Trophoblast cell (in vitro differentiated cells and primary cell): ENCODE results near the gene SIK3.

Experiments used
- DNase-seq, 2 donors: peaks; one replicate each; pipeline ENCODE4 v3.0.0-alpha.2; 2016
- H2AFZ ChIP-seq: 2 replicates; pipeline ENCODE4 v1.6.1; 2013; ENCODE audit warnings: low read length, moderate library complexity, mild to moderate bottlenecking; ENCODE audit not compliant: insufficient read depth, poor library complexity
- H2AK5ac ChIP-seq: 2 replicates; pipeline ENCODE4 v1.6.1; 2013; ENCODE audit warnings: mild to moderate bottlenecking, low read length
- H2BK120ac ChIP-seq: 2 replicates; pipeline ENCODE4 v1.6.1; 2013; ENCODE audit warnings: low read length, mild to moderate bottlenecking, moderate library complexity; ENCODE audit not compliant: insufficient read depth, poor library complexity
- H2BK12ac ChIP-seq: 2 replicates; pipeline ENCODE4 v1.6.1; 2013; ENCODE audit warnings: mild to moderate bottlenecking, low read length, moderate library complexity
- H2BK5ac ChIP-seq: 2 replicates; pipeline ENCODE4 v1.6.1; 2013; ENCODE audit warnings: low read length, low read depth, moderate library complexity, mild to moderate bottlenecking; ENCODE audit not compliant: poor library complexity
- H3K14ac ChIP-seq: 2 replicates; pipeline ENCODE4 v1.6.1; 2013; ENCODE audit warnings: mild to moderate bottlenecking, low read length
- H3K18ac ChIP-seq: 2 replicates; pipeline ENCODE4 v1.6.1; 2013; ENCODE audit warnings: mild to moderate bottlenecking, low read length
- H3K23ac ChIP-seq: 2 replicates; pipeline ENCODE4 v1.6.1; 2013; ENCODE audit warnings: low read length
- H3K27ac ChIP-seq: 2 replicates; pipeline ENCODE4 v1.5.1; 2013; ENCODE audit warnings: low read depth, mild to moderate bottlenecking, inconsistent platforms, low read length, moderate library complexity
- H3K27me3 ChIP-seq: 2 replicates; pipeline ENCODE4 v1.6.1; 2013; ENCODE audit warnings: inconsistent platforms, mild to moderate bottlenecking, low read length, moderate library complexity; ENCODE audit not compliant: insufficient read depth
- H3K36me3 ChIP-seq, 2 experiments: 1 replicate in 1 of 2; 2 replicates in 1 of 2; pipeline ENCODE4 v1.6.1; 2013; ENCODE audit warnings: low read length in 2 of 2, mild to moderate bottlenecking in 2 of 2, moderate library complexity in 1 of 2; ENCODE audit not compliant: insufficient read depth in 2 of 2, control insufficient read depth in 1 of 2
- H3K4ac ChIP-seq: 2 replicates; pipeline ENCODE4 v1.6.1; 2013; ENCODE audit warnings: low read depth, mild to moderate bottlenecking, low read length, moderate library complexity
- H3K4me1 ChIP-seq, 2 experiments: 1 replicate in 1 of 2; 2 replicates in 1 of 2; pipeline ENCODE4 v1.6.1; 2013; ENCODE audit warnings: low read length in 2 of 2, mild to moderate bottlenecking in 2 of 2, moderate library complexity in 1 of 2; ENCODE audit not compliant: insufficient read depth in 2 of 2, control insufficient read depth in 1 of 2
- H3K4me2 ChIP-seq: 2 replicates; pipeline ENCODE4 v1.6.1; 2013; ENCODE audit warnings: inconsistent platforms, mild to moderate bottlenecking, low read length, moderate library complexity
- H3K4me3 ChIP-seq: 2 replicates; pipeline ENCODE4 v1.5.1; 2013; ENCODE audit warnings: mild to moderate bottlenecking, low read depth, low read length, inconsistent platforms
- H3K79me1 ChIP-seq: one replicate; pipeline ENCODE4 v1.6.1; 2013; ENCODE audit warnings: low read length
- H3K79me2 ChIP-seq: 2 replicates; pipeline ENCODE4 v1.6.1; 2013; ENCODE audit warnings: low read length, mild to moderate bottlenecking; ENCODE audit not compliant: control insufficient read depth, insufficient read depth, poor library complexity
- H3K9ac ChIP-seq: 2 replicates; pipeline ENCODE4 v1.6.1; 2013; ENCODE audit warnings: mild to moderate bottlenecking, low read length
- H3K9me3 ChIP-seq: 2 replicates; pipeline ENCODE4 v1.6.1; 2013; ENCODE audit warnings: low read depth, mild to moderate bottlenecking, control low read depth, inconsistent platforms, low read length; ENCODE audit not compliant: insufficient read depth
- H4K12ac ChIP-seq: 2 replicates; pipeline ENCODE4 v1.6.1; 2013; ENCODE audit warnings: low read depth, mild to moderate bottlenecking, low read length, moderate library complexity
- H4K8ac ChIP-seq: 2 replicates; pipeline ENCODE4 v1.6.1; 2013; ENCODE audit warnings: low read depth, mild to moderate bottlenecking, low read length, moderate library complexity
- H4K91ac ChIP-seq: one replicate; pipeline ENCODE4 v1.6.1; 2013; ENCODE audit warnings: low read depth, mild to moderate bottlenecking, low read length, moderate library complexity
- WGBS: extraction: QIAGEN DNeasy Blood & Tissue Kit; methylation state at CpG from one replicate; pipeline ENCODE4 v1.1.7; 2013; ENCODE audit warnings: missing lambda C conversion rate; ENCODE audit not compliant: insufficient read length, insufficient coverage; ENCODE audit errors: extremely low coverage; 5-methylcytosine and 5-hydroxymethylcytosine counted together

SIK3 gene

DNA sequence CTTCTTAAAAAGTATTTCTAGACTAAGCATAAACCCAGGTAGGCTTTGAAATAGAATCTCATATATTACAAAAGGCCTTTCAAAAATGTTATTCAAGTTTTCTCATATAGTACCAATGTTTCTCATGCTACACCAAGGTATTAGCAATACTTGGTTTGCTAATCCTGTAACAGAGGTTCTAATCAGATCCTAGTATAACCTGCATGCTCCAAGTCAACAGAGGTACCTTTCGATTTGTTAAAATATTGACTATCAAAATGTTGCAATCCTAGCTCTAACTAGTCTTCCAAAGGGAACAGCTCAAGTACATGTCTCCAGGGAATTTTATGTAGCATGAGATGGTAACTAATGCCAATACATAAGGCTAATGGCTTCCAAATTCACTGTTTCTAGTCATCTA is 162.7 kb downstream of the SIK3 start:
- H3K27ac ChIP-seq = no peak overlapping the region
- no peaks in the 10 kb centered on the region for H3K36me3 ChIP-seq
- H4K91ac ChIP-seq = no peak overlapping the region
- no peak overlapping the region for H3K4ac ChIP-seq
- no peak overlapping the region for H3K18ac ChIP-seq
- no peak overlapping the region for H3K4me3 ChIP-seq
- no peaks in the 10 kb centered on the region for H3K27me3 ChIP-seq
- no peak overlapping the region for H3K14ac ChIP-seq
- H4K12ac ChIP-seq = no peak overlapping the region
- no peaks in the 10 kb centered on the region for H3K79me2 ChIP-seq
- no peak overlapping the region for H3K23ac ChIP-seq
- no peaks in the 10 kb centered on the region for H3K4me1 ChIP-seq
- H3K9ac ChIP-seq = no peak overlapping the region
- H3K4me2 ChIP-seq = no peak overlapping the region
- no peak overlapping the region for H4K8ac ChIP-seq
- no peaks in the 10 kb centered on the region for H3K9me3 ChIP-seq
- no peak overlapping the region for H2AK5ac ChIP-seq
- H2BK120ac ChIP-seq = no peak overlapping the region
- no peak overlapping the region for H2BK5ac ChIP-seq
- H2AFZ ChIP-seq = no peak overlapping the region
- DNase-seq = no peak
- no CpG with 5 or more reads among the region's 1 CpG for whole genome bisulfite sequencing
- H3K79me1 ChIP-seq = no peaks in the 10 kb centered on the region
- no peak overlapping the region for H2BK12ac ChIP-seq

DNA sequence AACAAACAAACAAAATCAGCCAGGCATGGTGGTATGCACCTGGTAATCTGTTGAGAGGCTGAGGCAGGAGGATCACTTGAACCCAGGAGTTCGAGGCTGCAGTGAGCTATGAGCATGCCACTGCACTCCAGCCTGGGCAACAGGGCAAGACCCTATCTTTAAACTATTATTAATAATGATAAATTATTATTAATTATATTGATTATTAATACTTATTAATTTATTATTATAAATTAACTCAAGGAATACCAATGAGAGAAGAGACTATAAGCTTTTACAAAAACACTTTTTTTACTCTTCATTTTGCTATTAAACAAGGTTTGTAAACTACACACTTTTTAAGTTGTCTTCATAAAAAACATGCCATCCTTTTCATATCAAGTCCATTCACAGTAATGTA is 163.1 kb downstream of the SIK3 start:
- no peak overlapping the region for H2BK120ac ChIP-seq
- H3K79me1 ChIP-seq = no peaks in the 10 kb centered on the region
- H3K4me3 ChIP-seq = no peak overlapping the region
- DNase-seq = no peak
- H3K36me3 ChIP-seq = no peaks in the 10 kb centered on the region
- H3K23ac ChIP-seq = no peak overlapping the region
- H4K91ac ChIP-seq = no peak overlapping the region
- H3K18ac ChIP-seq = no peak overlapping the region
- no peak overlapping the region for H3K9ac ChIP-seq
- H3K27me3 ChIP-seq = no peaks in the 10 kb centered on the region
- no peak overlapping the region for H2AFZ ChIP-seq
- no peak overlapping the region for H4K12ac ChIP-seq
- WGBS = no CpG with 5 or more reads among the region's 1 CpG
- no peak overlapping the region for H3K27ac ChIP-seq
- no peaks in the 10 kb centered on the region for H3K9me3 ChIP-seq
- H4K8ac ChIP-seq = no peak overlapping the region
- no peak overlapping the region for H3K14ac ChIP-seq
- H2BK5ac ChIP-seq = no peak overlapping the region
- H2AK5ac ChIP-seq = no peak overlapping the region
- H3K79me2 ChIP-seq = no peaks in the 10 kb centered on the region
- H3K4me1 ChIP-seq = peaks cover 0 to 1% of the 10 kb centered on the region in 2 experiments
- no peak overlapping the region for H3K4ac ChIP-seq
- no peak overlapping the region for H2BK12ac ChIP-seq
- H3K4me2 ChIP-seq = no peak overlapping the region

DNA sequence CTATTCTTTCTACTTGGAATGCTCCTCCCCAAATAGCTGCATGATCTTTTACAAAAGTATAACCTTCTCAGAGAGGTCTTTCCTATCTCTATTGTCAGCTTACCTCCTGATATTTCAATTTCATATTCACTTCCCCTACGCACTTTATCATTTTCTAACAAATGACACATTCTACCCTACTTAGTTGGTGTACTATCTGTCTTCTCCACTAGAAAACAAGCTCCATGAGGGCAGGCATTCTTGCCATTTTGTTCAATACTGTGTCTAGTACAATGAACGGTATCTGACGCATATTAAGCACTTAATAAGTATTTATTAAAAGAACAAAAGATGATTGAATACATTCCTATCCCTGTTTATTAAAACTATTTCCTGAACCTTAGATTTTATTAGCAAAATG is 164.3 kb downstream of the SIK3 start:
- DNase-seq = no peak
- WGBS = 100% methylated on average over 1 of the region's 3 CpGs
- no peaks in the 10 kb centered on the region for H3K9me3 ChIP-seq

DNA sequence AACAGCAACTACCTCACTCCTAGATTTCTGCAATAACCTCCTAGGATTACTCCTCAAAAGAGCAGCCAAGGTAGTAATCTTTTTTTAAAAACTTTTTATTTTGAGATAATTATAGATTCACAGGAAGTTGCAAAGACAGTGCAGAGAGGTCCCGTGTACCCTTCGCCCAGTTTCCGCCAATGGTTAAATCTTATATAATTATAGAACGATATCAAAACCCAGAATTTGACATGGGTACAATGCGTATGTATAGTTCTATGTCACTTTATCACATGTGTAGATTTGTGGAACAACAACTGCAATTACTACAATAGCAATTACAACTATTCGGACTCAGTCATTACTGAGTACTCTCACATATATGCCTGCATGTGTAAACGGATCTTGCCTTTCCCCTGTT is 166.0 kb downstream of the SIK3 start:
- WGBS = no CpG with 5 or more reads among the region's 7 CpGs
- H3K79me2 ChIP-seq = no peaks in the 10 kb centered on the region
- no peak overlapping the region for H2AFZ ChIP-seq
- H4K12ac ChIP-seq = no peak overlapping the region
- no peak overlapping the region for H3K14ac ChIP-seq
- H2BK120ac ChIP-seq = no peak overlapping the region
- no peak overlapping the region for H3K4ac ChIP-seq
- H2BK5ac ChIP-seq = no peak overlapping the region
- H3K4me1 ChIP-seq = peaks cover 0 to 3% of the 10 kb centered on the region in 2 experiments
- no peaks in the 10 kb centered on the region for H3K27me3 ChIP-seq
- H2BK12ac ChIP-seq = no peak overlapping the region
- no peaks in the 10 kb centered on the region for H3K9me3 ChIP-seq
- no peaks in the 10 kb centered on the region for H3K79me1 ChIP-seq
- no peak overlapping the region for H4K8ac ChIP-seq
- no peak overlapping the region for H3K4me2 ChIP-seq
- no peak overlapping the region for H3K4me3 ChIP-seq
- H3K18ac ChIP-seq = no peak overlapping the region
- H3K27ac ChIP-seq = no peak overlapping the region
- no peak for DNase-seq
- no peaks in the 10 kb centered on the region for H3K36me3 ChIP-seq
- no peak overlapping the region for H4K91ac ChIP-seq
- no peak overlapping the region for H2AK5ac ChIP-seq
- H3K23ac ChIP-seq = no peak overlapping the region
- no peak overlapping the region for H3K9ac ChIP-seq

More for the DNA sequence above, 164.3 kb downstream of the SIK3 start:
- H3K4ac ChIP-seq = no peak overlapping the region
- H3K14ac ChIP-seq = no peak overlapping the region
- no peak overlapping the region for H3K4me3 ChIP-seq
- no peaks in the 10 kb centered on the region for H3K36me3 ChIP-seq
- no peak overlapping the region for H3K23ac ChIP-seq
- H4K12ac ChIP-seq = no peak overlapping the region
- no peak overlapping the region for H2BK12ac ChIP-seq
- H3K18ac ChIP-seq = no peak overlapping the region
- no peak overlapping the region for H3K27ac ChIP-seq
- no peak overlapping the region for H3K4me2 ChIP-seq
- H3K27me3 ChIP-seq = no peaks in the 10 kb centered on the region
- H3K79me2 ChIP-seq = no peaks in the 10 kb centered on the region
- no peak overlapping the region for H2BK120ac ChIP-seq
- no peak overlapping the region for H4K8ac ChIP-seq
- peaks cover 0 to 3% of the 10 kb centered on the region in 2 experiments for H3K4me1 ChIP-seq
- no peak overlapping the region for H2BK5ac ChIP-seq
- no peak overlapping the region for H4K91ac ChIP-seq
- H3K9ac ChIP-seq = no peak overlapping the region
- H2AK5ac ChIP-seq = no peak overlapping the region
- no peaks in the 10 kb centered on the region for H3K79me1 ChIP-seq
- no peak overlapping the region for H2AFZ ChIP-seq
